Prostate gland (tissue), 2 donors: ENCODE results near the gene JARID2. TPM values are rescaled to one million over a fixed set of nuclear protein-coding genes. Genes with fewer than 3 reads are reported as not detected.

Source experiments
- DNase-seq: peaks from one replicate; pipeline ENCODE4 v3.0.0-alpha.2; 2019; ENCODE audit warnings: low spot score
- H3K27ac ChIP-seq, 2 donors: fragments of 200-600 bp; sonication (generic); 2 replicates each; pipeline ENCODE4 v1.5.1; 2017 to 2019
- H3K27me3 ChIP-seq: fragments of 200-600 bp; sonication (generic); replicated peaks from 2 replicates; pipeline ENCODE4 v1.5.1; 2019; ENCODE audit not compliant: insufficient read depth
- H3K36me3 ChIP-seq, 2 donors: fragments of 200-600 bp; sonication (generic); 1 replicate in 1 of 2; 2 replicates in 1 of 2; pipeline versions ENCODE4 v1.5.1 to v1.8.1; 2017 to 2019
- H3K4me1 ChIP-seq: fragments of 200-600 bp; sonication (generic); replicated peaks from 2 replicates; pipeline ENCODE4 v1.5.1; 2019
- H3K4me3 ChIP-seq, 2 donors: fragments of 200-600 bp; sonication (generic); 2 replicates each; pipeline ENCODE4 v1.5.1; 2017 to 2019
- H3K9me3 ChIP-seq: fragments of 200-600 bp; sonication (generic); 2 replicates; pipeline ENCODE4 v1.5.1; 2017
- POLR2A ChIP-seq: fragments of 450-650 bp; IDR thresholded peaks from one replicate; pipeline ENCODE4 v1.6.1; 2016; ENCODE audit warnings: antibody characterized with exemption, mild to moderate bottlenecking
- POLR2AphosphoS5 ChIP-seq: sonication (generic); formaldehyde crosslinking; IDR thresholded peaks from one replicate; pipeline ENCODE4 v1.6.1; 2017; ENCODE audit warnings: antibody characterized with exemption
- WGBS: methylation state at CpG from one replicate; pipeline ENCODE4 v1.1.5; 2018; 5-methylcytosine and 5-hydroxymethylcytosine counted together
- intact Hi-C: fragments of 100-400 bp; cut with DNase I; formaldehyde crosslinking; loops from one replicate; pipeline ENCODE4 v1.14.2; 2022
- total RNA-seq, 2 donors: library from RNA; depleted of rRNA; stranded (reverse); fragments of >200 nt; gene quantifications; one replicate each; pipeline ENCODE4 v1.1.0, GENCODE V29; 2016
- TF ChIP-seq, protein P1 (sequence below), 4 experiments: fragments of 200-600 bp in 2 of 4; fragments of 450-650 bp in 2 of 4; sonication (generic) in 2 of 4; IDR thresholded peaks; 1 replicate in 3 of 4; 2 replicates in 1 of 4; pipeline ENCODE4 v1.5.1; 2016 to 2019; ENCODE audit warnings: antibody characterized with exemption in 4 of 4, mild to moderate bottlenecking in 2 of 4, moderate library complexity in 2 of 4

Gene JARID2
- total RNA-seq, 2 donors from 2014 or later, result 7.7 to 35.4 TPM

DNA sequence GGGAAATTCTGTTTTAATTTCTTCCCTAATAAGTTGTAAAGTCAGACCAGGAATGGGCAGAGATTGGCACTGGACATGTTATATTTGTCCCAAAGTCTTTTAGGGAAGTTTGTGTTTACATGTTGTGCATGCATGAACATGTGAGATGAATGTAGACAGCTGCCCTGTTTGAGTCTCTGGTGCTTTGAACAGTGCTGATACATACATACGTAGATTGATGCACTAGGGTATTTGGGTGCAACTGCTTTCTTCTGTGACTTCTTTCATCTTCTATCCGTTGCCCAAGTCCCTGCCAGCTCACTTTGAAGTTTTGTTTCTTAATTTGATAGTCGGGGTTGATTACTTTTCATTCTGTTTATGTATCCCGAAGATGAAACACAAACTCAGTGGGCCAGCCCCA lies 216.4 kb downstream of the JARID2 start:
- no peak overlapping the region for H3K27ac ChIP-seq
- no peaks in the 10 kb centered on the region for H3K27me3 ChIP-seq
- 39% methylated on average over 4 of the region's 4 CpGs for WGBS
- no peaks in the 10 kb centered on the region for H3K36me3 ChIP-seq
- TF ChIP-seq, protein P1, sequence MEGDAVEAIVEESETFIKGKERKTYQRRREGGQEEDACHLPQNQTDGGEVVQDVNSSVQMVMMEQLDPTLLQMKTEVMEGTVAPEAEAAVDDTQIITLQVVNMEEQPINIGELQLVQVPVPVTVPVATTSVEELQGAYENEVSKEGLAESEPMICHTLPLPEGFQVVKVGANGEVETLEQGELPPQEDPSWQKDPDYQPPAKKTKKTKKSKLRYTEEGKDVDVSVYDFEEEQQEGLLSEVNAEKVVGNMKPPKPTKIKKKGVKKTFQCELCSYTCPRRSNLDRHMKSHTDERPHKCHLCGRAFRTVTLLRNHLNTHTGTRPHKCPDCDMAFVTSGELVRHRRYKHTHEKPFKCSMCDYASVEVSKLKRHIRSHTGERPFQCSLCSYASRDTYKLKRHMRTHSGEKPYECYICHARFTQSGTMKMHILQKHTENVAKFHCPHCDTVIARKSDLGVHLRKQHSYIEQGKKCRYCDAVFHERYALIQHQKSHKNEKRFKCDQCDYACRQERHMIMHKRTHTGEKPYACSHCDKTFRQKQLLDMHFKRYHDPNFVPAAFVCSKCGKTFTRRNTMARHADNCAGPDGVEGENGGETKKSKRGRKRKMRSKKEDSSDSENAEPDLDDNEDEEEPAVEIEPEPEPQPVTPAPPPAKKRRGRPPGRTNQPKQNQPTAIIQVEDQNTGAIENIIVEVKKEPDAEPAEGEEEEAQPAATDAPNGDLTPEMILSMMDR (IDR thresholded peaks at IDR 0.05), result no peak
- no peak for TF ChIP-seq POLR2AphosphoS5
- no peak for TF ChIP-seq POLR2A
- no peak for DNase-seq
- no peaks in the 10 kb centered on the region for H3K9me3 ChIP-seq
- no peaks in the 10 kb centered on the region for H3K4me1 ChIP-seq
- intact Hi-C loops, result no loop called here
- no peak overlapping the region for H3K4me3 ChIP-seq

DNA sequence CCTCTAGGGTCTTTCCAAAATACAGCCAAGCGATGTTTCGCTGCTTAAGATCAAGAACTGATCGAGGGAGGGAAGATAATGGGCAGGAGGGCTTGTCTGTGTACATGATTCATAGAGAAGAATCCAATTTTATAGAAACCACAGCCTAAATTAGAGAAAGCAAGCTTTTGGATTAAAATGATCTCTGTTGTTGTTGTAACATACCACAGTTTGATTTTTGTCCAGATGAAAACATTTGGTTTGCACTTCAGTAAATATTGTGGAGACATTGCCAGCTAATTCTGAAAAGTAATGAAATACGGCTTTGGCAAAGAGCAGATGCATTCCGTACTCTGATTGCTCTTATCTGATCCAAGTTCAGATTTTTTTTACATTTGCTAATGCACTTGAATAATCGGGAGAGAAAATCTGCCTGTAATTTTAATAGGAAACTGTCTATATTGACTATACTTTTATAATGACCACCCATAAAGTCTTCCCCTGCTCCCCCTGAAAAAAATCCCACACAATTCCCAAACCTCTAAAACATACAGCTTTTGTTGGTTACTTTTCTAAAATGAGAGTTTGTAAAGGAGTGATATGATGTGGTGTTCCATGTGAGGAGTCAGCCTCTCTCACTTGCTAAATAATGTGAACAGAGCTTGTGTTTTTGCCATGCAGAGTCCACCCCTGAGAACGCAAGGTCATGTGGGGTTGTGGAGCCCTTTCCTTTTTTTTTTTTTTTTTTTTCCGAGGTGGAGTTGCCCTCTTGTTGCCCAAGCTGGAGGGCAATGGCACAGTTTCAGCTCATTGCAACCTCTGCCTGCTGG lies 217.1 kb downstream of the JARID2 start:
- 19% methylated on average over 8 of the region's 8 CpGs for WGBS
- no peak overlapping the region for H3K4me3 ChIP-seq

DNA sequence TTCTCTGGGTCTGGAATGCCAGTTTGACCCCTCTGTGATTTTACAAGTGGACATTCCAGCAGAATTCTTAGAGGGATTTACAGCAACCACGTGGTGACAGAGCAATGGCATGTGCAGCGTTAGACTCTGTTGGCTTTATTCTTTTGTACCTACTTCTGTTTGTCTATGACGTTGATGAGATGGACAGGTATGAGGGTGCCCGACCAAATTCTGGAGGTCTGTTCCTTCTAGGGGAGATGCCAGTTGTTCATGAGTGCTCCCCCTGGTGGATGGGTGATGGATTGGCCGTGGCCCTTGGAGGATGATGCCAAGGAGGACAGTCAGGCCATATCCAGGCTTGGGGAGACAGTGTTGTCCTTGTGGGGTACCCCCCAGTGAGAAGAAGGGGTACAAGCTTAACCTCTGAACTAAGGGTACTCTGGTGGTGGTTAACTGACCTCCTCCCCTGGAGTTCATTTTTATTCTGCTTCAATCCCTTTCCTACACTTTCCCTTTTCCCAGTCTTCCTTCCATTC lies 218.4 kb downstream of the JARID2 start:
- WGBS, result 79% methylated on average over 5 of the region's 5 CpGs
- TF ChIP-seq POLR2A, result no peak
- no peak for TF ChIP-seq POLR2AphosphoS5
- TF ChIP-seq, protein P1 (IDR thresholded peaks at IDR 0.05), result peak in 3 of 4 experiments; percentile 25 to 35 (median 31)
- no peaks in the 10 kb centered on the region for H3K36me3 ChIP-seq

More for the DNA sequence above, 217.1 kb downstream of the JARID2 start:
- TF ChIP-seq, protein P1 (IDR thresholded peaks at IDR 0.05), result no peak
- TF ChIP-seq POLR2AphosphoS5 (no peak), POLR2A (no peak)
- DNase-seq, result no peak
- Histone ChIP-seq H3K4me1 (no peaks in the 10 kb centered on the region), H3K27ac (no peak overlapping the region), H3K9me3 (no peaks in the 10 kb centered on the region), H3K36me3 (no peaks in the 10 kb centered on the region), H3K27me3 (no peaks in the 10 kb centered on the region)
- intact Hi-C loops, result no loop called here

DNA sequence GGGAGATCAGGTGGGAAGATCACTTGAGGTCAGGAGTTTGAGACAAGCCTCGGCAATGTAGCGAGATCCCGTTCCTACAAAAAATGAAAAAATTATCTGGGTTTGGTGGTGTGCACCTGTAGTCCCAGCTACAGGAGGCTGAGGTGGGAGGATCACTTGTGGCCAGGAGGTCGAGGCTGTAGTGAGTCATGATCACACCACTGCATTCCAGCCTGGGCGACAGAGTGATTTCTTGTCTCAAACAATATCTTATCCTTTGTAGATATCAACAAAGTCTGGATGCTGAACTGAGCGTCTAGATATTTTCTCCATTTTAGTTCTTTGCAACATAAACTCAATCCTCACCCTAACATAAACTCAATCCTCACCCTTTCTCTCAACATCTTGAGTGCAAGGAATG lies 219.3 kb downstream of the JARID2 start:
- Histone ChIP-seq H3K27ac (no peak overlapping the region), H3K4me3 (no peak overlapping the region), H3K36me3 (no peaks in the 10 kb centered on the region), H3K9me3 (no peaks in the 10 kb centered on the region), H3K4me1 (no peaks in the 10 kb centered on the region), H3K27me3 (no peaks in the 10 kb centered on the region)
- intact Hi-C loops, result no loop called here
- DNase-seq, result no peak
- TF ChIP-seq POLR2AphosphoS5 (no peak), POLR2A (no peak)
- TF ChIP-seq, protein P1 (IDR thresholded peaks at IDR 0.05), result no peak
- 83% methylated on average over 6 of the region's 6 CpGs for WGBS

More for the DNA sequence above, 218.4 kb downstream of the JARID2 start:
- Histone ChIP-seq H3K4me3 (no peak overlapping the region), H3K4me1 (no peaks in the 10 kb centered on the region), H3K9me3 (no peaks in the 10 kb centered on the region), H3K27ac (no peak overlapping the region), H3K27me3 (no peaks in the 10 kb centered on the region)
- intact Hi-C loops, result no loop called here
- no peak for DNase-seq

DNA sequence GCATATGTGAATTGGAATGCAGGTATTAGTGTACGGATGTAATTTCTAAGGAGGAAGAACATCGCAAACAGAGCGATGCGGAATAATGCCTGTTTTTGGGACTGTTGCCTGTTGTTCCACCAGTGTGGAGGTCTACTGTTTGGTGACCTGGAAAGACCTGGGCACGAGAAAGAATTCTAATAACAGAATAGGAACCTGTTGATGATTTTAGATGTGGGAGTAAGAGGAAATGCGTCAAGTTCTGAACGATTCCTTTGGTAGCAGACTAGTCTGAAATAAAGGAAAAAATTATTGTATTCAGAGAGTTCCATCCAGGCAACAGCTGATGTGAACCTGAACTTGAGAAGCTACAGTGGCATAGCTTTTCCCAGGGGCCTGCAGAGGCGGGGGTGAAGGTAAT lies 224.9 kb downstream of the JARID2 start:
- Histone ChIP-seq H3K9me3 (no peaks in the 10 kb centered on the region), H3K27me3 (no peaks in the 10 kb centered on the region), H3K27ac (no peak overlapping the region), H3K4me3 (no peak overlapping the region), H3K4me1 (no peaks in the 10 kb centered on the region), H3K36me3 (no peaks in the 10 kb centered on the region)
- WGBS, result 87% methylated on average over 8 of the region's 8 CpGs
- TF ChIP-seq POLR2AphosphoS5, result no peak
- TF ChIP-seq, protein P1 (IDR thresholded peaks at IDR 0.05), result no peak
- no peak for TF ChIP-seq POLR2A
- intact Hi-C loops, result no loop called here
- no peak for DNase-seq
